Smooth muscle cell of the brain vasculature (primary cell): ENCODE data around the gene SPRR3.
"Not testable (repeated sequence)": the region's sequence is repeated elsewhere in the genome, so short reads cannot be mapped to it uniquely, and the experiment has no call there.

Experiments
- DNase-seq: peaks from one replicate; pipeline ENCODE4 v3.0.0-alpha.2; 2012; ENCODE audit warnings: low read depth, low spot score

SPRR3 gene

DNA sequence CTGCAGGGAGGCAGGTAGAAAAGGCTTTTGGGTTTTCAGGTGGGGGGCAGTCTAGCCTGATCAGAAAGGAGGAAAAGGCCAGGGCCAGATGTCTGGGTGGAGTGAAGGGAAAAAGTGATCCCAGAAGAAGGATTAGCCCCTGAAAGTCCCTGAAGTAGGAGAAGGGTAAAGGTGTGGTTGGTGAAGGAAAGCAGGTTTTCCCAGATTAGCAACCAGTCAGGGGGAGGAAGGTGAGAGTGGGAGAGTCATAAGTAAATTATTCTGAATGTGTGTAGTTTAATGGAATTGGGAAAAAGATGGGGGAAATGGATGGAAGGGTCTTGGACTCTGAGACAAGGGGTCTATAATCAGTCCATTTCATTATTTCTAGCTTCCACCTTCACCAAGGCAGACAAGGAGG, 18.3 kb upstream of the SPRR3 start:
- DNase-seq = no peak

DNA sequence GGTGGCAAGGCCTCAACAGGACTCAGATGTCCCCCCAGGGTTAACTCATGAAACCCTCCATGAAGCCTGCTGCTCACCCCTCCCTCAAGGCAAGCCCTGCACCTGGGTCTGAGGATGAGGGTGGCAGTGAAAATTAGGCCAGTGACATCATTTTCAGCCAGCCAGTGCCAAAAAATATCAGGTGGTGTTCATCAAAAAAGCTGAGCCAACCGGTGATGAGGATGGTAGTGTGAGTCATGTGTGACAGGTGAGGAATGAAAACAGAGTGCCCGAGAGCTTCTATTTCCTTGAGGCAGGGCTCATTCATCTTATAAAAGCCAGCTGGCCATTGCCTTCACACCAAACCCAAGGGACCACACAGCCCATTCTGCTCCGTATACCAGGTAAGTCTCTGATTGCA, 17.8 kb upstream of the SPRR3 start, which contains the start of gene SPRR1A:
TSS of gene SPRR1A (plus strand) at position 339 of the 400 bp plus-strand sequence. CDS start 1,150 bp downstream, outside the sequence.
- no peak for DNase-seq

DNA sequence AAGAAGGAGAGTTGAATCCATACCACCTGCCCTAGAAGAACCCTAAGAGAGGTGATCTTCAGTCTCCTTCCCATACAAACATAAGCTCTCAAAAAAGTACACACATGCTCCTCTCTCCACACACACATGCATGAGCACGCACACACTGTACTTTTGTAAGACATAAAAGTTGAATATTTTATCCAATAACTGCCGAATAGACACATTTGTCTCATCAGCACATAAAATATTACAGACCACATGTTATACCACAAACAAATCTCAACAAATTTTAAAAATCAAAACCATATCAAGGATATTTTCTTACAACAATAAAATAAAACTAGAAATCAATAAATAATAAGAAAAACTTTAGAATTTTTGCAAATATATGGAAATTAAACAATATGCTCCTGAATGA, 15.0 kb upstream of the SPRR3 start:
- DNase-seq = no peak

GRCh38 chr1:152993186-152993585, 8.4 kb upstream of the SPRR3 start:
- DNase-seq = no peak

DNA sequence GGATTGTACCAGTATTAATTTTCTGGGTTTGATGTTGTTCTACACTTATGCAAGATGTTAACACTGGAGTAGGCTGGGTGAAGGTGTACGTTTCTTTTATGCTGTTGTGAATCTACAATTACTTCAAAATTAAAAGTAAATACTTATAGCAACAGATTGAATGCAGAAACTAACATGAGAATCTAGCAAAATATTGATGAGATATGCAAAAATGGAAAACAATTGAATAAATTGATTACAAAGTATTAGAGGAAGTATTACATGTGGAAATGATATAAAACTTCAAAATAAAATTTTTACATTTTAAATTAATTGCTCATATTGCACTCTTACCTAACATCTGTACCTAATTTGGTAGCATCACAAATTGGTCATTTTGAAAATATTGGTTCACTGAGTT, 5.7 kb upstream of the SPRR3 start:
- DNase-seq = no peak

- DNase-seq = no peak
Measured at GRCh38 chr1:152996633-152997400, 4.7 kb upstream of the SPRR3 start.

DNA sequence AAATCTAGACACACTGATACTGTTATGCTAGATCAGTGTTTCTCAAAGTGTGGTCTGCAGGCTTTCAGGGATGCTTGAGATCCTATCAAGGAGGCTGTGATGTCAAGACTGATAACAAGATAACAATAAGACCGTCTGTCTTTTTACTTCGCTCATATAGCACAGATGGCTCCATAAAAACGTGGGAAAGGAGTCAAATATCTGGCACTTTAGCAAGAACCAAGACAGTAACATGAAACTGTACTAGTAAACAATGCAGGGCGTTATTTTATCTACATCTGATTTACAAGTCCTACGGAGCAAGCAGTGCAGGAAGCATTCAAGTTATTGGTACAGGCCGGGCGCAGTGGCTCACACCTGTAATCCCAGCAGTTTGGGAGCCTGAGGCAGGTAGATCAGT, 3.6 kb upstream of the SPRR3 start:
- no peak for DNase-seq

DNA sequence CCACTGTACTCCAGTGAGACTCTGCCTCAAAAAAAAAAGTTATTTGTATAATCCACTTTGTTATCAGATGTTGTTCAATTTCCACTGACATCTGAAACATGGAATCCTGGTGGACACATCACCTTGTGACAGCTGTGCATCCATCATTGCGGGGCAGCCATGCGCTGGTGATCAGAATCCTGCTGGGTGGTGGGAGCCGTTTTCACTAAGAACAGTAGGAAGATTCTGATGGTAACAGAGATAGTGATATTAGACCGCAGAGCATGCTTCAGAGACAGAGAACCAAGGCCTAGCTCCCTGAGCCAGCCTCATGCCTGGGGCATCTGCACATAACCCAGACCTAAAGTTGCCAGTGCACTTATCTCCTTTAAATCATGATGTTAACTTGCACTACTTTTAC, 3.1 kb upstream of the SPRR3 start:
- DNase-seq = no peak

DNA sequence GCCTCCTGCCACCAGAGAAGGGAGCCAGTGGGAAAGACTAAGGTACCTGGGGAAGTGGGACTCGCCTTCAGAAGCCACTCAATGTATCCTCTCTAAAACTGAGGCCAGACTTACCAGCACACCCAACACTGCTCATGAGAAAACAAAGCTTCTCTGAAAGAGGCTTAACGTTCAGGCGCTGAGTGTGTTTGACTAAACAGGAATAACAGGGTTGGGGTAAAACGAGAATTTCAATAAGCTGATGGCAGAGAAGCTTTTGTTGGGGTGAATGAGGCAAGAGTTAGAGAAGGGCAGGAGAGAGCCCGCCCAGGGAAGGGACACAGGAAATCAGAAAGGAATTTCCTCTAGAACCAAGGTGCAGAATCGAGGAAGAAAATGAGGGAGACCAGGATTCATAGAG, 1.7 kb upstream of the SPRR3 start:
- no peak for DNase-seq

- no peak for DNase-seq
Measured at GRCh38 chr1:153000294-153000693, 1.3 kb upstream of the SPRR3 start.

DNA sequence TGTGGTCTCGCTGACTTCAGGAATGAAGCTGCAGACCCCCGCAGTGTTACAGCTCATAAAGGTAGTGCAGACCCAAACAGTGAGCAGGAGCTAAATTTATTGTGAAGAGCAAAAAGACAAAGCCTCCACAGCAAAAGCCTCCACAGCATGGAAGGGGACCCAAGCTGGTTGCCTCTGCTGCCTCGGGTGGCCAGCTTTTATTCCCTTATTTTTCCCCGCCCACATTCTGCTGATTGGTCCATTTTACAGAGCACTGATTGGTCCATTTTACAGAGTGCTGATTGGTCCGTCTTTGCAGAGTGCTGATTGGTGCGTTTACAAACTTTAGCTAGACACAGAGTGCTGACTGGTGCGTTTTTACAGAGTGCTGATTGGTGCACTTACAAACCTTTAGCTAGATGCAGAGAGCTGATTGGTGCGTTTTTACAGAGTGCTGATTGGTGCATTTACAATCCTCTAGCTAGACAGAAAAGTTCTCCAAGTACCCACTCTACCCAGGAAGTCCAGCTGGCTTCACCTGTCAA, 9.7 kb downstream of the SPRR3 start:
- DNase-seq = not testable (repeated sequence)

DNA sequence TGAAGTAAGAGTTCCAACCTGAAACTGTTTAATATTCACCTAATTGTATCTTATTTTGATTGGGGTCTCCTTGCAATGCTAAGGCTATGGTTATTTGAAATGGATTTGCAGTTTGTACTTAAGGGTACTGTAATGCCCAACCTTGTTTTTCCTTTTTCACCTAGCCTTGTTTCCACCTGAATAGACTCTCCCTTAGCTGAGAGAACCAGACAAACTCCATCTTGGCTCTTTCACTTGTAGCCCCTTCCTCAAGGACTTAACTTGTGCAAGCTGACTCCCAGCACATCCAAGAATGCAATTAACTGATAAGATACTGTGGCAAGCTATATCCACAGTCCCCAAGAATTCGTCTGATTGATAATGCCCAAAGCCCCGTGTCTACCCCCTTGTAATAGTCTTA, 20.3 kb downstream of the SPRR3 start:
- DNase-seq = not testable (repeated sequence)

- not testable (repeated sequence) for DNase-seq
Measured at GRCh38 chr1:153022340-153022739, 20.8 kb downstream of the SPRR3 start.

DNA sequence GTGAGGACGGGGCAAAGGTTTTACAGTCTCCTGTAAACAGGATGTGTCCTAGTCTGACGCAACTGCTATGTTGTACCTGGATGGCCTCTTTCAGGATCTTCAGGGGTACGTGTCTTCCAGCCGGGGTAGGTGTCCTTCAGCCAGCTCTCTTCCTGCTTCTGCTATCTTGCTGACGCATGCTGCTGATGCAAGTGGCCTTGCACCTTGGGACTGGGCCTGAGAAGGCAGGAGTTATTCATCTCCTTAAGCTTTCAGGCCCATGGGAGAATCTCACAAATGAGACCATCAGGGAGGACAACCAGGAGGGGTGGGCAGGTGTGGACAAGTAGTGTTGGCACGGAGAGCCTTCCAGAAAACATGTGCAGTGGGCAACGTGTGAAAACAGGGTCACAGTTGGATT, 21.6 kb downstream of the SPRR3 start:
- DNase-seq = no peak

- DNase-seq = no peak
Measured at GRCh38 chr1:153024413-153024812, 22.9 kb downstream of the SPRR3 start.

DNA sequence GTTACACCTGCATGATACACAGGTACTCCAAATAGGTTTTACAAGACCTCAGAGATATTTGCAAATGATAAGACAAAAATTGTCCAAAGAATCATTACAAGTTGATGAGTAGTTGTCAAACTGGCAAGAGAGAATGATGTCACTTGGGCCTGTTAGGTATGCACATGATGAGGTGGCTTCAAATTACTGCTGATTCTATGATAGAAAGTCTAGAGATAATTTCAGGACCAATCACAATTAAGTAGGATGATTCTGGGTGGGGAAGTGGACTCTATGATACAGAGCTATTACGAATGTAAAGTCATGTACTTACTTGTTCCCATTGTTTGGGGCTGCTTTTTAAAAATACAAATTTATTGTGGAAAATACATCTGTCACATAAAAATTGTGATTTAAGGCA, 24.2 kb downstream of the SPRR3 start:
- DNase-seq = no peak

DNA sequence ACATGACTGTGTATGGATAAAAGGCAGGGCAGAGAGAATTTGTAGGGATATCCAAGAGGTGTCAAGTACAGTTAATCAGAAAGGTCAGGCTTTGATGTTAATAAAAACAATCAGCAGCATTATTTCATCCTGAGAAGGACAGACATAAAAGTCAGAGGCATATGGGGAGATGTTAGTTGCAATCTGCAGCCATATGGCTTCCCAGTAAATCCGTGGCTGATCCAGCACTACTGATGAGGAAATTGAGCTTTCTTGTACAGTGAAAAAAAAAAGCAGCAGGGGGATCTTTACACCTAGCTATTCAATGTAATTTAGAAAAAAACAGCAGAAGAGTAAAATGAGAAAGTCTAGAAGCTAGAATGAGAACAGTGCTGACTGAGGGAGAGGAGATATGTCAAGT, 27.2 kb downstream of the SPRR3 start:
- no peak for DNase-seq

GRCh38 chr1:153030895-153031294, 29.3 kb downstream of the SPRR3 start, which contains the start of gene SPRR1B:
Gene SPRR1B, plus strand, starts transcription at chr1:153031203. Its CDS starts 1,143 bp downstream, at chr1:153032346.
- DNase-seq = no peak

DNA sequence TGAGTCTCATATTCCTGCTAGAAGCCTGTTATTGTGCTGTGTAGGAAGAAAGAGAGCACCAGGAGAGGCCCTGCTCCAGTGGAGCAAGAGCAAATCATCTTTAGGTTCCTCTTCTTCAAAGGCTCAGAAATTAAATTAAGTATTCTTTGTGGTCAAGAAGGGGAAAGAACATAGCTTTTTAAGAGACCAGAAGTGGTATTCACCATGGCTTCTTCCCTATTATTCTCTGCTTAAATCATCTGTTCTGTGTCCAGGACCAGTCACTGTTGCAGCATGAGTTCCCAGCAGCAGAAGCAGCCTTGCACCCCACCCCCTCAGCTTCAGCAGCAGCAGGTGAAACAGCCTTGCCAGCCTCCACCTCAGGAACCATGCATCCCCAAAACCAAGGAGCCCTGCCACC, 30.5 kb downstream of the SPRR3 start:
- no peak for DNase-seq

DNA sequence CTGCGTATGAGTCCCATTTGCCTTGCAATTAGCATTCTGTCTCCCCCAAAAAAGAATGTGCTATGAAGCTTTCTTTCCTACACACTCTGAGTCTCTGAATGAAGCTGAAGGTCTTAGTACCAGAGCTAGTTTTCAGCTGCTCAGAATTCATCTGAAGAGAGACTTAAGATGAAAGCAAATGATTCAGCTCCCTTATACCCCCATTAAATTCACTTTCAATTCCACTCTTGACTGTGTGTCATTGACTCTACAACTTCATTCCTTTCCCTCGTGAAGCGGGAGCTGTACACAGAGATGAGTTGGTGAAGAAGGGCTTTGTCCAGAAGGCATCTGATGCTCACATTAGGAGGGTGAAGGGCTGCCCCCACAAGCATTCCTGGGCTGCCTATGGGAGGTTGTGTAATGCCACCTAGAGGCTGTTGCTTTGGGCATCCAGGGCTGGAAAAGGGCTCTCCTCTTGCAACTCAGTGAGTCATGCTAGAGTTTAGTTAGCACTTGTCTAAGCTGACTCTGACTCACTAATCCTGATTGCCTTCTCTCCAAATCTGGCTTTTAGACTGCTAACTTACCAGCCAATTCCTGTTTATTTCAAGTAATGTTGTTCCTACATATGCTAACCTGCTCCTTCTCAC, 31.2 kb downstream of the SPRR3 start:
- DNase-seq = no peak

GRCh38 chr1:153035211-153035610, 33.7 kb downstream of the SPRR3 start:
- DNase-seq = no peak

GRCh38 chr1:153040950-153041631, 39.5 kb downstream of the SPRR3 start, which contains the start of gene SPRR2D:
Gene SPRR2D, minus strand, starts transcription at chr1:153041120. Its CDS starts 774 bp downstream, at chr1:153040346.
- no peak for DNase-seq
